ENCODE results near the gene NECAB3. TPM values are rescaled to one million over a fixed set of nuclear protein-coding genes. Genes with fewer than 3 reads are reported as not detected.

NECAB3 gene
- total RNA-seq, 1 donor from 2014 or later, result 19.5 TPM

DNA sequence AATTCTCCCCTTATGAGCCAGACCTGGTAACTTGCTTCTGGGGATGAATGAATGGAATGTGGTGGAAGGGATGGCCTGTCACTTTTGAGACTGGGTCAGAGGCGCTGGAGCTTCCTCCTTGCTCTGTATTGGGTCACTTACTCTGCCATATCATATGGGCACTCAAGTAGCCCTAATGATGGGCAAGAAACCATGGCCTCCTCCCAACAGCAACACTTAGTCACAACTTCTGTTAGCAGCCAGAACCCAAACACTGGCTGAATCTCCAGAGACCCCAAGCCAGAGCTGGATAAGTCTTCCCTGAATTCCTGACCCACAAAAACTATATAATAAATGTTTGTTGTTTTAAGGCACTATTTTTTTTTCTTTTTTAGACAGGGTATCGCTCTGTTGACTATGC is 6.5 kb upstream of the NECAB3 start:
- no peak overlapping the region for H3K27ac Mint-ChIP-seq (ENCODE audit: unreplicated experiment)
- DNase-seq (ENCODE audit: low read depth), result peak; percentile 26
- H3K4me2 ChIP-seq (ENCODE audit: low read length), result no peak overlapping the region
- H3K4me3 Mint-ChIP-seq (ENCODE audit: unreplicated experiment), result no peak overlapping the region
- H3K36me3 Mint-ChIP-seq (ENCODE audit: low read depth, unreplicated experiment), result peaks cover 3% of the 10 kb centered on the region
- H3K4me1 ChIP-seq (ENCODE audit: insufficient read depth, low read length), result peaks cover 11% of the 10 kb centered on the region
- no peak overlapping the region for H3K27ac ChIP-seq (ENCODE audit: low read depth, low read length)
- H2AFZ ChIP-seq (ENCODE audit: low read depth, low read length), result no peak overlapping the region
- H3K9ac ChIP-seq (ENCODE audit: low read length), result no peak overlapping the region
- no peaks in the 10 kb centered on the region for H3K9me3 Mint-ChIP-seq (ENCODE audit: unreplicated experiment)
- no peaks in the 10 kb centered on the region for H3K9me3 ChIP-seq (ENCODE audit: insufficient read depth, low read depth, low read length)
- no peaks in the 10 kb centered on the region for H3K4me1 Mint-ChIP-seq (ENCODE audit: low read depth, unreplicated experiment)
- no peaks in the 10 kb centered on the region for H3K27me3 ChIP-seq (ENCODE audit: insufficient read depth, low read length)
- peaks cover 28% of the 10 kb centered on the region for H4K20me1 ChIP-seq (ENCODE audit: insufficient read depth, low read length)
- peaks cover 10% of the 10 kb centered on the region for H3K79me2 ChIP-seq (ENCODE audit: insufficient read depth, low read length)
- FAIRE-seq, result no peak
- no peak for TF ChIP-seq EZH2 (IDR thresholded peaks at IDR 0.05; ENCODE audit: insufficient read depth, low read length)
- TF ChIP-seq, protein P1, sequence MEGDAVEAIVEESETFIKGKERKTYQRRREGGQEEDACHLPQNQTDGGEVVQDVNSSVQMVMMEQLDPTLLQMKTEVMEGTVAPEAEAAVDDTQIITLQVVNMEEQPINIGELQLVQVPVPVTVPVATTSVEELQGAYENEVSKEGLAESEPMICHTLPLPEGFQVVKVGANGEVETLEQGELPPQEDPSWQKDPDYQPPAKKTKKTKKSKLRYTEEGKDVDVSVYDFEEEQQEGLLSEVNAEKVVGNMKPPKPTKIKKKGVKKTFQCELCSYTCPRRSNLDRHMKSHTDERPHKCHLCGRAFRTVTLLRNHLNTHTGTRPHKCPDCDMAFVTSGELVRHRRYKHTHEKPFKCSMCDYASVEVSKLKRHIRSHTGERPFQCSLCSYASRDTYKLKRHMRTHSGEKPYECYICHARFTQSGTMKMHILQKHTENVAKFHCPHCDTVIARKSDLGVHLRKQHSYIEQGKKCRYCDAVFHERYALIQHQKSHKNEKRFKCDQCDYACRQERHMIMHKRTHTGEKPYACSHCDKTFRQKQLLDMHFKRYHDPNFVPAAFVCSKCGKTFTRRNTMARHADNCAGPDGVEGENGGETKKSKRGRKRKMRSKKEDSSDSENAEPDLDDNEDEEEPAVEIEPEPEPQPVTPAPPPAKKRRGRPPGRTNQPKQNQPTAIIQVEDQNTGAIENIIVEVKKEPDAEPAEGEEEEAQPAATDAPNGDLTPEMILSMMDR (IDR thresholded peaks at IDR 0.05; ENCODE audit: insufficient read depth, low read depth, low read length), result no peak
- no peak overlapping the region for H3K4me3 ChIP-seq (ENCODE audit: insufficient read depth, low read depth, low read length)
- H3K36me3 ChIP-seq (ENCODE audit: insufficient read depth, low read length), result no peaks in the 10 kb centered on the region
- H3K27me3 Mint-ChIP-seq (ENCODE audit: low read depth, unreplicated experiment), result peaks cover 9% of the 10 kb centered on the region

DNA sequence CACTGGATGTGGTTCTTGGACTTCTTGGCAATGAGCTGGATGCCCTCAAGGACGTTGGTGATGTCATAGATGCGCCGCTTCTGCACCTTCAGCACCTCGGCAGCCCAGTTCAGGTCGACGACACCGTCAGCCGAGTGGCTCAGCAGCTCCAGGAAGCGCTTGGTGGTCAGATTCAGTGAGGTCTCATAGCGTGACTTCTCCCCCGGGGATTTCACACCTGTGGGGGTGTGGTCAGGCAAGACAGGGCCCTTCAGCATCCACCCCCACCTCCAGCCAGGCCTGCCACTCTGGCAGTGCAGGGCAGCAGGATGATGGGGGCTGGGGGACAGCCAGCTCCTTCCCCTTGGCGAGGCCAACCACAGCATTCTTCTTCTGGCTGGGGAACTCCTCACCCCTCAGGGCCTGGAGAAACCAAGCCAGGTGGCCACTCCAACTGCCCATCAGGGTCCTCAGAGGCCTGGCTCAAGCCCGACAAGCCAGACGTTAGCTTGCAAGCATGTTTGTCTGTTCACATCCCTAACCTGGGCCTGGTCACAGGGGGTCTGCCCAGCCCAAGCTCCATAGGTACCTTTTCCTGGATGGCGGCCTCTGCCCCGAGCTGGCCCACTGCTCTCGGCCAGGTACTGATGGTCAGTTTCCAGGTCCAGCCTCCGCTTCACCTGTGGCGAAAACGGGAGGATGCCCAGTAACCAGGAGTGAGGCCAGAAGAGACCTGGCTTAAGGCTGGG is 5.7 kb upstream of the NECAB3 start:
- Histone ChIP-seq H3K9me3 (ENCODE audit: insufficient read depth, low read depth, low read length) (no peaks in the 10 kb centered on the region), H3K9ac (ENCODE audit: low read length) (no peak overlapping the region), H3K4me1 (ENCODE audit: insufficient read depth, low read length) (peaks cover 8% of the 10 kb centered on the region), H3K4me2 (ENCODE audit: low read length) (no peak overlapping the region), H3K4me3 (ENCODE audit: insufficient read depth, low read depth, low read length) (no peak overlapping the region), H3K36me3 (ENCODE audit: insufficient read depth, low read length) (no peaks in the 10 kb centered on the region), H4K20me1 (ENCODE audit: insufficient read depth, low read length) (peaks cover 28% of the 10 kb centered on the region), H3K27ac (ENCODE audit: low read depth, low read length) (no peak overlapping the region), H3K79me2 (ENCODE audit: insufficient read depth, low read length) (peaks cover 3% of the 10 kb centered on the region), H3K27me3 (ENCODE audit: insufficient read depth, low read length) (no peaks in the 10 kb centered on the region), H2AFZ (ENCODE audit: low read depth, low read length) (no peak overlapping the region)
- DNase-seq (ENCODE audit: low read depth) (no peak), FAIRE-seq (no peak)
- Mint-ChIP-seq H3K27ac (ENCODE audit: unreplicated experiment) (no peak overlapping the region), H3K9me3 (ENCODE audit: unreplicated experiment) (no peaks in the 10 kb centered on the region), H3K4me1 (ENCODE audit: low read depth, unreplicated experiment) (no peaks in the 10 kb centered on the region), H3K4me3 (ENCODE audit: unreplicated experiment) (no peak overlapping the region), H3K36me3 (ENCODE audit: low read depth, unreplicated experiment) (peaks cover 3% of the 10 kb centered on the region), H3K27me3 (ENCODE audit: low read depth, unreplicated experiment) (peaks cover 9% of the 10 kb centered on the region)
- TF ChIP-seq, protein P1 (IDR thresholded peaks at IDR 0.05; ENCODE audit: insufficient read depth, low read depth, low read length), result no peak
- TF ChIP-seq EZH2 (IDR thresholded peaks at IDR 0.05; ENCODE audit: insufficient read depth, low read length), result no peak
